Stimulated activated CD8-positive, alpha-beta memory T cell treated with anti-CD3 and anti-CD28 coated beads, Interleukin-4, amount 100 ng/mL, for 48 hours (primary cell): ENCODE measurements around the gene NFKBIA.
"Not testable (repeated sequence)": the region's sequence is repeated elsewhere in the genome, so short reads cannot be mapped to it uniquely, and the experiment has no call there.

ENCODE experiments used
- DNase-seq: peaks from one replicate; pipeline ENCODE4 v3.0.0-alpha.2; 2020

NFKBIA gene

GRCh38 chr14:35390577-35391387 lies 13.8 kb downstream of the NFKBIA start:
- DNase-seq: no peak

- DNase-seq: no peak
These were observed 15.3 kb downstream of the NFKBIA start for GRCh38 chr14:35389315-35389667.

- DNase-seq: no peak
These were observed 15.8 kb downstream of the NFKBIA start for GRCh38 chr14:35388656-35389314.

GRCh38 chr14:35387713-35388579 lies 16.6 kb downstream of the NFKBIA start:
- no peak for DNase-seq

GRCh38 chr14:35387219-35387618 lies 17.3 kb downstream of the NFKBIA start:
- DNase-seq: no peak

GRCh38 chr14:35386673-35387125 lies 17.9 kb downstream of the NFKBIA start:
- DNase-seq: no peak

- no peak for DNase-seq
These were observed 19.3 kb downstream of the NFKBIA start for GRCh38 chr14:35385042-35385839.

- DNase-seq: no peak
These were observed 20.0 kb downstream of the NFKBIA start for GRCh38 chr14:35384455-35385041.

GRCh38 chr14:35383569-35384454 lies 20.7 kb downstream of the NFKBIA start:
- DNase-seq: no peak

GRCh38 chr14:35380794-35381193 lies 23.8 kb downstream of the NFKBIA start:
- no peak for DNase-seq

GRCh38 chr14:35379234-35379933 lies 25.2 kb downstream of the NFKBIA start:
- not testable (repeated sequence) for DNase-seq

- DNase-seq: no peak
These were observed 25.9 kb downstream of the NFKBIA start for GRCh38 chr14:35378425-35379233.

GRCh38 chr14:35375558-35376025 lies 29.0 kb downstream of the NFKBIA start:
- DNase-seq: no peak

GRCh38 chr14:35374263-35374712 lies 30.3 kb downstream of the NFKBIA start:
- DNase-seq: no peak

- not testable (repeated sequence) for DNase-seq
These were observed 31.3 kb downstream of the NFKBIA start for GRCh38 chr14:35373208-35373607.

- no peak for DNase-seq
These were observed 33.6 kb downstream of the NFKBIA start for GRCh38 chr14:35370969-35371368.

GRCh38 chr14:35369701-35370191 lies 34.8 kb downstream of the NFKBIA start:
- DNase-seq: no peak

GRCh38 chr14:35368583-35369392 lies 35.8 kb downstream of the NFKBIA start:
- no peak for DNase-seq
